ENCODE measurements around the gene TRIM44.

The TRIM44 gene

GRCh38 chr11:35862666-35863065, 200.1 kb downstream of the TRIM44 start:
- DNase-seq: no peak

DNA sequence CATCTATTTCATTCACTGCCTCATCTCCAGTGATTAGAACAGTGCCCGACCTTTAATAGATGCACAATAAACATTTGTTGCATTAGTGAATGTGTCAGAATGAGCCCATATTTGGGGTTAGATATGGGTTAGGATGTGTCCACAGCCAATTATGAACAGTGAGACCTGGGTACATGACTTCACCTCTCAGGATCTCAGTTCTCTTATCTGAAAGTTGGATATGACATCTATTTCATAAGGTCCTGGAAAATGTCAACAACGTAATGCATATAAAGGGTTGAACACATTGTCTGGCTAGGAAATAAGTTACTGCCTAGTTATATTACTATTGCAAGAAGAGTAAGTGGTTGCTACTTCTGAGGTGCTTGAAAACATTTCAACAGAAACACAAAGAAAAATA, 201.6 kb downstream of the TRIM44 start:
- DNase-seq: no peak

- no peak for DNase-seq
These were observed 204.0 kb downstream of the TRIM44 start for GRCh38 chr11:35866601-35867000.

Data from HCEC 1CT (cell line).